ENCODE data around the gene NUP210L. TPM values are rescaled to one million over a fixed set of nuclear protein-coding genes. Genes with fewer than 3 reads are reported as not detected.

Gene NUP210L
- total RNA-seq, 4 donors from 2014 or later, result 0.07 to 0.24 (median 0.10) TPM; not detected in 1

DNA sequence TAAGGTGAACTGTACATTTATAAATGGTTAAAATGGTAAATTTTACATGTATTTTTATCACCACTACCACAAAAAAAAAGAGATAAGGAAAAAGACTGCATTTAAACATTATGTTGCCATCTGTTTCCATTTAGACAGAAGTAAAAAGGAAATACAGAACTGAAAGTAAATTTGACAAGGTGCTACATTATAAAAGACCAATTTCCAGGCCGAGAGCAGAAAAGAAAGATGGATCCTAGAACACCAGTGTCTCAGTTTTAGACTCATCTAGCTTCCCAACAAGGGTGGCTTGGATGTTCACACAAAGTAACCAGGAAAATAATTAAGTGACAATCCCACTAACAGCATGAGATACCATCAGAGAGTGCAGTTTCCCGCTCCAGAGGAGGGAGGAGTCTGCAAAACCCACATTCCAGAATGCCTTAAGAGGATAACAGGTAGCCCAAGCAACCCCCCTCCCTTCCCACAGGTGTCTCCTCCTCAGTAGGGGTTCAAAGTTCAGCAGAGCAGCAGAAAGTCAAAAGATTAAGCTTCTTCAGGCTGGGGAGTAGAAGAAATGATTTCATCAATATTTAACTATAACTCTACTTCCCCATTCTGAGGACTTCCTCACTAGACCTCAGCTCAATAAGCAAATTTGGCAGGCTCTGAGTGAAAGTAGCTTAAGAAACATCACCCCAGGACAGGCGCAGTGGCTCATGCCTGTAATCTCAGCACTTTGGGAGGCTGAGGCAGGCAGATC is 25.2 kb upstream of the NUP210L start:
- no peak overlapping the region for H3K4me3 ChIP-seq
- H3K27ac ChIP-seq, result peak overlapping the region; percentile 50 to 86 (median 53)

DNA sequence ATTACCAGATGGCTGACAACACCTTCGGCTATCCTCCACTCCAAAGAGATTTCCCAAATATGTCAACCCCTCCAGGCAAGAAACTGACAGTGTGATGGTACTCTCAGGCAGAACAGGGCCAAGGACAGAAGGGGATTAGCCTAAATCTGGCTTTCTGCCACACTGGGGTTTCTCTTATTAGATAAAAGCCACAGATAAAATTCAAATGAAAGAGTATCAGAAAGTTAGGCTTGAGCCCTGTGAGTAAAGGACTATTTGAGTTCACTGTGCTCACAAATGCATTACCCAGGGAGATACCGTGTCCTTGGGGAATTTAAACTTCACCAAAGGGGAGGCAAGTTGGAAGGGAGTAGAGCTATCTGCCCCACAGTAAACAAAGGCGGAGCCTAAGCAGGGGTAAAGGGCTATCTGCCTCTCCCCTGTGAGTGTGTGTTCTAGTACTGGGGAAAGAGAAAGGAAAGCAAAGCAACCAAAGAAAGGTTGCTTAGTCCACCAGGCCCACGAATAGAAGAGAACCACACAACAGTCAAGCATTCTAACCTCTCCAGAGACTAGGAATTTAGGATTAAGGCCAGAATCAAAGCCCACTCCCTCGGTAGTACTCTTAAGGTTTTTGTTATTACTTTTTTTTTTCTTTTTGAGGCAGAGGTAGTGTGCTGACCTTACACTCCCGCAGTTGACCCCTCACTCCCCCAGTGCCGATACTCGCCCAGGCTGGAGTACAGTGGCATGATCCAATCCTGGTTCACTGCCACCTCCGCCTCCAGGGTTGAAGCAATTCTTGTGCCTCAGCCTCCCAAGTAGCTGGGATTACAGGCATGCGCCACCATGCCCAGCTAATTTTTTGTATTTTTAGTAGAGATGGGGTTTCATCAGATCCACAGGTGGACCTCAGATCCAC is 24.3 kb upstream of the NUP210L start:
- in situ Hi-C loops (cut with MboI; ENCODE audit: low sequenced_read_pairs in 4 of 4), result no loop called here
- H3K4me1 ChIP-seq, result peaks cover 62 to 78% of the 10 kb centered on the region in 2 donors

More for the DNA sequence above, 25.2 kb upstream of the NUP210L start:
- H3K9me3 ChIP-seq, result no peaks in the 10 kb centered on the region
- no peak for DNase-seq
- no peaks in the 10 kb centered on the region for H3K27me3 ChIP-seq
- TF ChIP-seq, protein P1, sequence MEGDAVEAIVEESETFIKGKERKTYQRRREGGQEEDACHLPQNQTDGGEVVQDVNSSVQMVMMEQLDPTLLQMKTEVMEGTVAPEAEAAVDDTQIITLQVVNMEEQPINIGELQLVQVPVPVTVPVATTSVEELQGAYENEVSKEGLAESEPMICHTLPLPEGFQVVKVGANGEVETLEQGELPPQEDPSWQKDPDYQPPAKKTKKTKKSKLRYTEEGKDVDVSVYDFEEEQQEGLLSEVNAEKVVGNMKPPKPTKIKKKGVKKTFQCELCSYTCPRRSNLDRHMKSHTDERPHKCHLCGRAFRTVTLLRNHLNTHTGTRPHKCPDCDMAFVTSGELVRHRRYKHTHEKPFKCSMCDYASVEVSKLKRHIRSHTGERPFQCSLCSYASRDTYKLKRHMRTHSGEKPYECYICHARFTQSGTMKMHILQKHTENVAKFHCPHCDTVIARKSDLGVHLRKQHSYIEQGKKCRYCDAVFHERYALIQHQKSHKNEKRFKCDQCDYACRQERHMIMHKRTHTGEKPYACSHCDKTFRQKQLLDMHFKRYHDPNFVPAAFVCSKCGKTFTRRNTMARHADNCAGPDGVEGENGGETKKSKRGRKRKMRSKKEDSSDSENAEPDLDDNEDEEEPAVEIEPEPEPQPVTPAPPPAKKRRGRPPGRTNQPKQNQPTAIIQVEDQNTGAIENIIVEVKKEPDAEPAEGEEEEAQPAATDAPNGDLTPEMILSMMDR (IDR thresholded peaks at IDR 0.05 in 4 of 5, conservative IDR thresholded peaks at IDR 0.05 in 1 of 5), result no peak
- TF ChIP-seq POLR2A (IDR thresholded peaks at IDR 0.05), result no peak
- in situ Hi-C loops (cut with MboI; ENCODE audit: low sequenced_read_pairs in 4 of 4), result loop anchor here in 1 of 4 donors (10.0 kb wide), 1 partner anchor 95 kb away; the partner anchor contains the start of gene HAX1
- H3K36me3 ChIP-seq, result peaks cover 0 to 30% of the 10 kb centered on the region in 2 donors
- no peak for ATAC-seq
- H3K4me1 ChIP-seq, result peaks cover 69 to 85% of the 10 kb centered on the region in 2 donors
- intact Hi-C loops (cut with DNase I; ENCODE audit: low total_unique reads), result loop anchor here (10.0 kb wide), 1 partner anchor 185 kb away; the partner anchor contains the start of gene RPS27

DNA sequence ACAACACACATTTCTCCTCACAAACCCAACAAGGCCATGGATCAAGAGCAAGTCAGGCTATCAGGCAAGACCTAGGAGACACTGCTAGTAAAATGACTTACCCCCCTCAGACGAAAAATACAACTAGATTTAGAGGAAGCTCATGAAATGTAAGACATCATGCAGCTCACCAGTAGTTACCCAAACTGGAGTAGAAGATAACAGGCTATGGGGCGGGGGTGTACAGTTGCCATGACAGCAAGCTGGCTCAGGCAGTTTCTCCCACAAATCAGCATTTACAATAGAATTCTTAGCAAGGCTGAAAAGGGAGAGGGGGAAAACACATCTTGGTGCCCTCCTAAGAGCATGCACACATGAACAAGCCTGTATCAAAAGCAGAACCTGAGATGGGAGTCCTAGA is 23.1 kb upstream of the NUP210L start:
- Histone ChIP-seq H3K36me3 (peaks cover 0 to 50% of the 10 kb centered on the region in 2 donors), H3K4me1 (peaks cover 54 to 77% of the 10 kb centered on the region in 2 donors), H3K27ac (peak overlapping the region; percentile 41 to 86 (median 52)), H3K27me3 (no peaks in the 10 kb centered on the region), H3K4me3 (no peak overlapping the region), H3K9me3 (no peaks in the 10 kb centered on the region)
- TF ChIP-seq POLR2A (IDR thresholded peaks at IDR 0.05), result no peak
- TF ChIP-seq, protein P1 (IDR thresholded peaks at IDR 0.05 in 4 of 5, conservative IDR thresholded peaks at IDR 0.05 in 1 of 5), result no peak
- in situ Hi-C loops (cut with MboI; ENCODE audit: low sequenced_read_pairs in 4 of 4) (no loop called here), intact Hi-C loops (cut with DNase I; ENCODE audit: low total_unique reads) (no loop called here)
- DNase-seq (no peak), ATAC-seq (no peak)

More for the DNA sequence above, 24.3 kb upstream of the NUP210L start:
- TF ChIP-seq, protein P1 (IDR thresholded peaks at IDR 0.05 in 4 of 5, conservative IDR thresholded peaks at IDR 0.05 in 1 of 5), result no peak
- Histone ChIP-seq H3K27ac (peak overlapping the region; percentile 50 to 86 (median 53)), H3K36me3 (peaks cover 0 to 39% of the 10 kb centered on the region in 2 donors), H3K9me3 (no peaks in the 10 kb centered on the region), H3K27me3 (no peaks in the 10 kb centered on the region), H3K4me3 (no peak overlapping the region)
- DNase-seq, result no peak
- intact Hi-C loops (cut with DNase I; ENCODE audit: low total_unique reads), result no loop called here
- no peak for ATAC-seq

DNA sequence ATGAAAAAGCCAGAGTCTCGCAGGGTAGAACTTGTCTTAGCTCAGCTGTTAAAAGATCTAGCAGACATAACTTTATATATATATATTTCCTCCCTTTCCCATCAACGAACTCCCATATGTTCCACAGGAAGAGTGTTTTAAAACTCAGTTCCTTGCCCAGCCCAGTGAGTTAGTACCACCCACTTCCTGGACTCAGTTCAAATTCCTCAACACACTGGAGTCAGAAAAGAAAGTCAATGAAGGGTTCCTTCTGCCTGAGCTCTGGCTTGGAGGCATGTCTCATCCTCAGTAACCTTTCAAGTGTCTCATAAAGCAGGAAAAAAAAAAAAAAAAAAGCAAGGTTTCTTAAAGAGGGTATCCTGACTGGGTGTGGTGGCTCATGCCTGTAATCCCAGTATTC is 21.5 kb upstream of the NUP210L start:
- peaks cover 4 to 67% of the 10 kb centered on the region in 2 donors for H3K36me3 ChIP-seq

More for the DNA sequence above, 21.5 kb upstream of the NUP210L start:
- Histone ChIP-seq H3K4me3 (no peak overlapping the region), H3K9me3 (no peaks in the 10 kb centered on the region), H3K4me1 (peaks cover 48 to 65% of the 10 kb centered on the region in 2 donors), H3K27me3 (no peaks in the 10 kb centered on the region), H3K27ac (peak overlapping the region; percentile 41 to 86 (median 56))
- intact Hi-C loops (cut with DNase I; ENCODE audit: low total_unique reads), result no loop called here
- TF ChIP-seq POLR2A (IDR thresholded peaks at IDR 0.05), result no peak
- TF ChIP-seq, protein P1 (IDR thresholded peaks at IDR 0.05 in 4 of 5, conservative IDR thresholded peaks at IDR 0.05 in 1 of 5), result no peak
- DNase-seq (no peak), ATAC-seq (peak in 1 of 2 donors; percentile 38)
- in situ Hi-C loops (cut with MboI; ENCODE audit: low sequenced_read_pairs in 4 of 4), result no loop called here
